Memory B cell (primary cell): ENCODE data around the gene FBXW2.

ENCODE experiments used
- ATAC-seq: fragments of 150-1000 bp; cut with Tn5 transposase; 2 replicates; pipeline ENCODE4 v1.10.0; 2021; ENCODE audit warnings: low read depth, mild to moderate bottlenecking, moderate library complexity
- DNase-seq, 2 donors: peaks; one replicate each; pipeline ENCODE4 v3.0.0; 2022; ENCODE audit warnings: low spot score in 2 of 2
- H3K27ac Mint-ChIP-seq: one replicate; pipeline ENCODE4 v1.8.0; 2022; ENCODE audit warnings: mild to moderate bottlenecking, moderate library complexity, mixed read lengths
- H3K27me3 Mint-ChIP-seq: one replicate; pipeline ENCODE4 v1.8.0; 2022; ENCODE audit warnings: mixed read lengths
- H3K36me3 Mint-ChIP-seq: one replicate; pipeline ENCODE4 v1.8.0; 2022; ENCODE audit warnings: mild to moderate bottlenecking, mixed read lengths
- H3K4me1 Mint-ChIP-seq: one replicate; pipeline ENCODE4 v1.8.0; 2022; ENCODE audit warnings: mixed read lengths
- H3K4me3 Mint-ChIP-seq: one replicate; pipeline ENCODE4 v1.8.0; 2022; ENCODE audit warnings: mild to moderate bottlenecking, moderate library complexity, mixed read lengths
- H3K9me3 Mint-ChIP-seq: one replicate; pipeline ENCODE4 v1.8.0; 2022; ENCODE audit warnings: mixed read lengths

FBXW2 gene, protein sequence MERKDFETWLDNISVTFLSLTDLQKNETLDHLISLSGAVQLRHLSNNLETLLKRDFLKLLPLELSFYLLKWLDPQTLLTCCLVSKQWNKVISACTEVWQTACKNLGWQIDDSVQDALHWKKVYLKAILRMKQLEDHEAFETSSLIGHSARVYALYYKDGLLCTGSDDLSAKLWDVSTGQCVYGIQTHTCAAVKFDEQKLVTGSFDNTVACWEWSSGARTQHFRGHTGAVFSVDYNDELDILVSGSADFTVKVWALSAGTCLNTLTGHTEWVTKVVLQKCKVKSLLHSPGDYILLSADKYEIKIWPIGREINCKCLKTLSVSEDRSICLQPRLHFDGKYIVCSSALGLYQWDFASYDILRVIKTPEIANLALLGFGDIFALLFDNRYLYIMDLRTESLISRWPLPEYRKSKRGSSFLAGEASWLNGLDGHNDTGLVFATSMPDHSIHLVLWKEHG

DNA sequence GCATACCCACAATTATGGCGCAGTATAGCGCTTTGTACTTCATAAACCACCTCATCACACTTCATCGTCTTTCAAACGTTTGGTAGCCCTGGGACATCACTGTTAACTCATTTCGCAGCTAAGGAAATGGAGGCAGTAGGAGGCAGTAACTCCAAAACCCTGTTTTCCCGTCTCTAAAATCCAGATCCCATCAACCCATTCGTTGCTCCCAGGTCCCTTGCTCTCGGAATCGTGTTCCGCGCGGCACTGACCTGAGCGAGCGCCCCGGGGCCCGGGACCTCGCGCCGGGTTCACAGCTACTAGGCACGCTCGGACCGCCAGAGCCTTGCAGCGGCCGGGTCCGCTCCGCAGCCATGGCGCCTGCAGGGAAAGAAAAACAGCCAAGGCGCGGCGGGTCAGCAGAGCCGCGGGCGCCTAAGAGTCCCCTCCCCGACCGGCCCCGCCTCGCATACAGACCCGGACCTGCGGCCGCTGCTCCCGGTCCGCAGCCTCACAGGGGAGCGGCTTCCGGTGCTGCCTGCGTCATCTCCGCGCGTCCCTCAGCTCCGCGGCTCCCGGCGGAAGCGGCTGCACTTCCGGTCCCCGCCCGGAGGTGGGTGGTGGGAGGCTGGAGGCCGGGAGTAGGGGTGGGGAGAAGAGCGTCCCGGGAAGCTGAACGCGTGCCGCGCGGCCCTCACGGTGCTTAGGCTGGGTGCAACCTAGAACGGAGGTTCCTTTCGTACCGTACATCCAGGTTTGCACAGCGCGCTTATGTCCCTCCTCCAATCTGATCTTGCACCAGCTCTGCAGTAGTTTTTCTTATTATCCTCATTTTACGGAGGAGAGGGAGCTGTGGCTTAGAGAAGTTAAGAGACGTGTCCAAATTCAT lies at the start of gene FBXW2:
FBXW2 (minus strand) TSS at position 519 of the 868 bp plus-strand sequence. CDS start 5,158 bp downstream, outside the sequence.
- H3K27ac Mint-ChIP-seq, result peak within 1 kb of the TSS; percentile 95
- peaks cover 1% of the 10 kb centered on the region for H3K36me3 Mint-ChIP-seq
- H3K4me1 Mint-ChIP-seq, result peaks cover 15% of the 10 kb centered on the region
- no peaks in the 10 kb centered on the region for H3K27me3 Mint-ChIP-seq
- no peaks in the 10 kb centered on the region for H3K9me3 Mint-ChIP-seq
- peak within 1 kb of the TSS; percentile 89 for H3K4me3 Mint-ChIP-seq
- ATAC-seq (peak; percentile 87), DNase-seq (peak; percentile 50 to 67)

GRCh38 chr9:120841930-120842684 lies 48.9 kb upstream of the FBXW2 start:
- H3K4me3 Mint-ChIP-seq, result peak overlapping the region; percentile 91
- H3K36me3 Mint-ChIP-seq, result peaks cover 17% of the 10 kb centered on the region

GRCh38 chr9:120839146-120839545 lies 45.9 kb upstream of the FBXW2 start:
- H3K9me3 Mint-ChIP-seq, result no peaks in the 10 kb centered on the region
- H3K4me1 Mint-ChIP-seq, result peaks cover 27% of the 10 kb centered on the region
- ATAC-seq, result no peak
- DNase-seq, result no peak
- peaks cover 17% of the 10 kb centered on the region for H3K36me3 Mint-ChIP-seq
- no peaks in the 10 kb centered on the region for H3K27me3 Mint-ChIP-seq
- H3K4me3 Mint-ChIP-seq, result no peak overlapping the region
- H3K27ac Mint-ChIP-seq, result peak overlapping the region; percentile 0

More at GRCh38 chr9:120841930-120842684, 48.9 kb upstream of the FBXW2 start:
- DNase-seq, result no peak
- Mint-ChIP-seq H3K4me1 (peaks cover 33% of the 10 kb centered on the region), H3K27me3 (no peaks in the 10 kb centered on the region), H3K27ac (peak overlapping the region; percentile 100), H3K9me3 (no peaks in the 10 kb centered on the region)
- ATAC-seq, result peak; percentile 3

- peaks cover 20% of the 10 kb centered on the region for H3K36me3 Mint-ChIP-seq
Observed at GRCh38 chr9:120837921-120838320, 44.7 kb upstream of the FBXW2 start.

DNA sequence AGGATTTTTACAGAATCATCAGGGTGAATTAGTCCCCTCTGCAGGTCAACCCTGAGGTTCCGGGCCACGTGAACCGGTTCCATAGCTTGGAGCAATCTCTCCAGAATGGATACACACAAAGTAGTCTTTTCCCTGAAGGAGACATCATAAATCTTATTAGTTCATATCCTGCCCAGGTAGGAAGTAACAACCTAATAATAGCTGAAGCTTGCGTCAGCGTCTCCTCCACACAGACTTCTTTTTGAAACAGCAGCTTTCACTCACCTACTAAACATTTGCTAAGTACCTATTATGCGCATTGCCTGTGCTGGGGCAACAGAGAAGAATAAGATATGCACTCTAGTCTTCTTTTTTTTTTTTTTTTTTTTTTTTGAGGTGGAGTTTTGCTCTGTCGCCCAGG lies 40.1 kb upstream of the FBXW2 start:
- ATAC-seq, result no peak
- H3K4me1 Mint-ChIP-seq, result peaks cover 11% of the 10 kb centered on the region
- H3K27me3 Mint-ChIP-seq, result no peaks in the 10 kb centered on the region
- H3K36me3 Mint-ChIP-seq, result peaks cover 41% of the 10 kb centered on the region
- H3K4me3 Mint-ChIP-seq, result no peak overlapping the region
- no peak overlapping the region for H3K27ac Mint-ChIP-seq
- H3K9me3 Mint-ChIP-seq, result no peaks in the 10 kb centered on the region
- no peak for DNase-seq

More at GRCh38 chr9:120837921-120838320, 44.7 kb upstream of the FBXW2 start:
- ATAC-seq, result no peak
- Mint-ChIP-seq H3K4me3 (no peak overlapping the region), H3K4me1 (peaks cover 22% of the 10 kb centered on the region), H3K9me3 (no peaks in the 10 kb centered on the region), H3K27me3 (no peaks in the 10 kb centered on the region), H3K27ac (peak overlapping the region; percentile 35)
- no peak for DNase-seq

- Mint-ChIP-seq H3K4me1 (peaks cover 11% of the 10 kb centered on the region), H3K27ac (peak overlapping the region; percentile 28), H3K9me3 (no peaks in the 10 kb centered on the region), H3K4me3 (no peak overlapping the region), H3K36me3 (peaks cover 40% of the 10 kb centered on the region), H3K27me3 (no peaks in the 10 kb centered on the region)
- ATAC-seq (no peak), DNase-seq (no peak)
Observed at GRCh38 chr9:120832807-120833206, 39.6 kb upstream of the FBXW2 start.

DNA sequence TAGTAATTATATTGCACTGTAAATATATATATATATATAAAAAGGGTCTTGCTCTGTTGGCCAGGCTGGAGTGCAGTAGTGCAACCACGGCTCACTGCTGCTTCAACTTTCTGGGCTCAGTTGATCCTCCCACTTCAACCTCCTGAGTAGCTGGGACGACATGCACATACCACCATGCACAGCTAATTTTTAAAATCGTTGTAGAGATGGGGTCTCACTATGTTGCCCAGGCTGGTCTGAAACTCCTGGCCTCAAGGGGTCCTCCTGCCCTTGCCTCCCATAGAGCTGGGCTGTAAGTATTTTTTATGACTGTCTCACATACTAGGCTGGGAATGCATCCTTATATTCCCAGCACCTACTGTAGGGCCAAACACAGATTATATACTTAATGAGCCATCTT lies 37.6 kb upstream of the FBXW2 start:
- no peak overlapping the region for H3K4me3 Mint-ChIP-seq
- H3K27me3 Mint-ChIP-seq, result no peaks in the 10 kb centered on the region
- H3K9me3 Mint-ChIP-seq, result no peaks in the 10 kb centered on the region
- ATAC-seq, result no peak
- H3K36me3 Mint-ChIP-seq, result peaks cover 46% of the 10 kb centered on the region
- no peak for DNase-seq
- H3K27ac Mint-ChIP-seq, result no peak overlapping the region
- peaks cover 9% of the 10 kb centered on the region for H3K4me1 Mint-ChIP-seq

DNA sequence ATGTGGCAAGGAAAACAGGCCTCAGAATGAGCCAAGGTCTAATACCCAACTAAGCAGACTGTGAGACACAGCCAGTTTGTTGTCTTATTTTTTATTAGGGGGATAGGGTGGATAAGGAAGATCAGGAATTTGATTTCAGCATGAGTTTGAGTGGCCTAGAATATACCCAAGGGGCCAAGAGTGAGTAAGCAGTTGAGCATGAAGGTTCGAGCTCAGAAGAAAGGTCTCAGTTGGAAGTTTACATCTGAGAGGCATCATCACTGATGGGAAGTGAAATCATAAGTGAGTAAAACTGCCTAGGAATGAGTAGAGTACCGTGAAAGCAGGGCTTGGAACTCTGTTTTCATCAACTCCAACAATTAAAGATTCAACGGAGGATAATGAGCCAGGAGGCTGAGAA lies 36.9 kb upstream of the FBXW2 start:
- Mint-ChIP-seq H3K27me3 (no peaks in the 10 kb centered on the region), H3K4me3 (no peak overlapping the region), H3K27ac (no peak overlapping the region), H3K9me3 (no peaks in the 10 kb centered on the region), H3K4me1 (peaks cover 8% of the 10 kb centered on the region), H3K36me3 (peaks cover 44% of the 10 kb centered on the region)
- DNase-seq (no peak), ATAC-seq (no peak)

DNA sequence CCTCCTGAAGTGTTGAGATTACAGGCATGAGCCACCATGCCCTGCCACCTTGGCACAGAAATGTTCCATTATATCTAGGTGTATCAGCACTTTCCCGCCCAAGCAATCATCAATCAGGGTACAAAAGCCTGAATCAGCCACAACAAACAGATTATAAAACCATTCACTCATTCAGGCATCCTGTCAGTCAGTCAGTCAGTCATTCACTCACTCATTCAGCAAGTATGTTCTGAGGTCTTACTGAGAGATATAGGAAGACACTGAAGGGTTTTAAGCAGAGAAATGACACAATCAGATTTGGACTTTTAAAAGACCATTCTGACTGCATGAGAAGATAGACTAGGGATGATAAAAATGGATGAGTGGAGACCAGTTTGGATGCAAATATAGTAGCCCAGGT lies 36.4 kb upstream of the FBXW2 start:
- DNase-seq (no peak), ATAC-seq (no peak)
- H3K4me3 Mint-ChIP-seq, result no peak overlapping the region
- H3K27me3 Mint-ChIP-seq, result no peaks in the 10 kb centered on the region
- no peaks in the 10 kb centered on the region for H3K9me3 Mint-ChIP-seq
- H3K36me3 Mint-ChIP-seq, result peaks cover 46% of the 10 kb centered on the region
- peaks cover 7% of the 10 kb centered on the region for H3K4me1 Mint-ChIP-seq
- no peak overlapping the region for H3K27ac Mint-ChIP-seq

DNA sequence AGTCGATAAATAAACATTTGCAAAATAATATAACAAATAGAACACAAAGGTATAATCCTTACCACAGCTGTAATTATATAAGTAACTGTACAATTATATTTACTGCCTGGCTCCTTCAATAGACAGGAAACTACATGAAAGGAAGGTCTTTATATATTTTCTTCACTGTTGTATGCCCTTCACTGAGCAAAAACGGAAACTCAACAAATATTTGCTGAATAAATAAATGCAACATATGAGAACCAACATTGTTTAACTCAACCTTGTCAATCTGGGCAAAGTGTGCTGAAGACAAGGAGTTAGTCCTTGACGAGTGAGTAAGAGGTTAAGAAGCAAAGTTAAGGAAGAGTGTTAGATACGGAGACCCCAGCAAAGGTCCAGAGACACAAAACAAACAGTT lies 26.9 kb upstream of the FBXW2 start:
- Mint-ChIP-seq H3K27me3 (no peaks in the 10 kb centered on the region), H3K4me3 (no peak overlapping the region), H3K36me3 (peaks cover 47% of the 10 kb centered on the region), H3K9me3 (no peaks in the 10 kb centered on the region), H3K4me1 (no peaks in the 10 kb centered on the region), H3K27ac (no peak overlapping the region)
- DNase-seq (no peak), ATAC-seq (no peak)

DNA sequence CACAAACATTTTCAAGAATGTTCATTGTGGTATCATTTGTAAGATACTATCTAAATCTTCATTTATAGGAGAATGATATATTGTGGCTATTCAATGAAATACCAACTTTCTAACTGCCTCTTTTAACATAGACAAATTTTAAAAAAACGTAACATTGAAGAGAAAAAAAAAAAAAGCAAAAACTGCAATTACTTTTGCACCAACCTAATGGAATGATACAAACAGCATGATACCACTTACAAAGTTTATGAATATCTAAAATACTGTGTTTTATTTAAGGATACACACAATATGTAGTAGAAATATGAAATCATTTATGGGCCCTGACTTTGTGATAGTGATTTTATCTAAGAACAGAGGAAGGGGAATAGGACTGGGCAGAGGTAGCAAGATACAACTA lies 25.4 kb upstream of the FBXW2 start:
- no peak overlapping the region for H3K4me3 Mint-ChIP-seq
- H3K27me3 Mint-ChIP-seq, result no peaks in the 10 kb centered on the region
- no peaks in the 10 kb centered on the region for H3K9me3 Mint-ChIP-seq
- H3K4me1 Mint-ChIP-seq, result no peaks in the 10 kb centered on the region
- H3K36me3 Mint-ChIP-seq, result peaks cover 42% of the 10 kb centered on the region
- no peak for ATAC-seq
- H3K27ac Mint-ChIP-seq, result no peak overlapping the region
- DNase-seq, result no peak

DNA sequence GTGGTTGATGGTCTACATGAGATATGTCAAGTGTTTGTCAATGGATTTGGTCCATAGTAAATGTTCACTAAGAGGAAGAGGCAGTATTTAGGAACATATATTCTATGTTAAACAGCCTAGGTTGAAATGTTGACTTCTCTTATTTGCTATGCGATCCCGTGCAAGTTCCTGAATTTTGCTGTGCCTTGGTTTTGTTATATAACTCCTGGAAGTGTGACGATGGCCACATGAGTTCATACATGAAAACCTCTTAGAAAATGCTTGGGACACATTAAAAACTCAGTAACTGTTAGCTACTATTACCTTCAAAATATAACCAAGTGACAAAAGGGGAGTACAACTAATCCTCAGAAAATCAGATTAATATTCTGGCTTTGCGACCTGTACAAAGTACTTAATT lies 21.9 kb upstream of the FBXW2 start:
- no peak overlapping the region for H3K4me3 Mint-ChIP-seq
- peaks cover 37% of the 10 kb centered on the region for H3K36me3 Mint-ChIP-seq
- no peak overlapping the region for H3K27ac Mint-ChIP-seq
- H3K27me3 Mint-ChIP-seq, result no peaks in the 10 kb centered on the region
- no peaks in the 10 kb centered on the region for H3K4me1 Mint-ChIP-seq
- peaks cover 5% of the 10 kb centered on the region for H3K9me3 Mint-ChIP-seq
- ATAC-seq, result no peak
- no peak for DNase-seq

DNA sequence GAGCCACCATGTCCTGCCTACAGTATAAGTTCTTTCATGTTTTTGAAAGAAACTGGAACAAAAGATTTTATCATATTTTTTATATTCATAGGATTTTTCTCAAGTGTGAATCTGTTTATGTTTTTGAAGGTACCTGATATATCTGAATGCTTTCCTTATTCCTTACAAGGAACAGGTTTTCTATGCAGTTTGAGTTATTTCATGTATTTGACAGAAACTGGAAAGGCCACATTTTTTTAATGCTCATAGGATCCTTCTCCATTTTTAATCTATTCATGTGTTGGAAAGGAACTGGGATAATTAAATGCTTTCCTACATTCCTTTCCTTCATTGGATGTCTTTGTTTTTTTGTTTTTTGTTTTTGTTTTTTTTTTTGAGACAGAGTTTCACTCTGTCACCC lies 15.7 kb upstream of the FBXW2 start:
- Mint-ChIP-seq H3K36me3 (peaks cover 31% of the 10 kb centered on the region), H3K9me3 (peaks cover 25% of the 10 kb centered on the region), H3K27me3 (no peaks in the 10 kb centered on the region), H3K27ac (no peak overlapping the region), H3K4me3 (no peak overlapping the region), H3K4me1 (no peaks in the 10 kb centered on the region)
- DNase-seq (no peak), ATAC-seq (no peak)
